Chondrocyte (in vitro differentiated cells): ENCODE measurements around the gene B3GAT2. TPM values are rescaled to one million over a fixed set of nuclear protein-coding genes. Genes with fewer than 3 reads are reported as not detected.
"Not testable (repeated sequence)": the region's sequence is repeated elsewhere in the genome, so short reads cannot be mapped to it uniquely, and the experiment has no call there.

Source experiments
- DNase-seq: peaks from one replicate; pipeline ENCODE4 v3.0.0; 2021; ENCODE audit warnings: mixed read lengths, low spot score
- H3K27ac Mint-ChIP-seq: one replicate; pipeline ENCODE4 v1.8.0; 2021; ENCODE audit warnings: mild to moderate bottlenecking, moderate library complexity, mixed read lengths; ENCODE audit not compliant: unreplicated experiment
- H3K27me3 Mint-ChIP-seq: 2 replicates; pipeline ENCODE4 v1.8.0; 2021; ENCODE audit warnings: low read depth, mixed read lengths
- H3K36me3 Mint-ChIP-seq: 2 replicates; pipeline ENCODE4 v1.8.0; 2021; ENCODE audit warnings: low read depth, mixed read lengths
- H3K4me1 Mint-ChIP-seq: 2 replicates; pipeline ENCODE4 v1.8.0; 2021; ENCODE audit warnings: low read depth, mild to moderate bottlenecking, mixed read lengths
- H3K4me3 Mint-ChIP-seq: one replicate; pipeline ENCODE4 v1.8.0; 2021; ENCODE audit warnings: mild to moderate bottlenecking, moderate library complexity, mixed read lengths; ENCODE audit not compliant: unreplicated experiment
- H3K9me3 Mint-ChIP-seq: 2 replicates; pipeline ENCODE4 v1.8.0; 2021; ENCODE audit warnings: low read depth, mixed read lengths
- CTCF ChIP-seq: fragments of 200-600 bp; sonication (generic); IDR thresholded peaks from 2 replicates; pipeline ENCODE4 v1.5.0; 2021; ENCODE audit warnings: antibody characterized with exemption, mild to moderate bottlenecking, moderate library complexity
- total RNA-seq: library from RNA; stranded (reverse); gene quantifications from 3 replicates; pipeline ENCODE4 v1.2.1, GENCODE V29; 2021

The B3GAT2 gene
- total RNA-seq, 1 donor from 2014 or later: 0.02 TPM

GRCh38 chr6:70954176-70954575 lies 2.7 kb downstream of the B3GAT2 start:
- no peaks in the 10 kb centered on the region for H3K9me3 Mint-ChIP-seq
- H3K4me3 Mint-ChIP-seq: no peak overlapping the region
- H3K4me1 Mint-ChIP-seq: peaks cover 10% of the 10 kb centered on the region
- no peak for DNase-seq
- H3K27me3 Mint-ChIP-seq: peaks cover 60% of the 10 kb centered on the region
- no peak for TF ChIP-seq CTCF
- peaks cover 2% of the 10 kb centered on the region for H3K36me3 Mint-ChIP-seq
- H3K27ac Mint-ChIP-seq: no peak overlapping the region

GRCh38 chr6:70952608-70953165 lies 4.2 kb downstream of the B3GAT2 start:
- H3K4me3 Mint-ChIP-seq: no peak overlapping the region
- no peak for TF ChIP-seq CTCF
- no peak overlapping the region for H3K27ac Mint-ChIP-seq
- H3K36me3 Mint-ChIP-seq: no peaks in the 10 kb centered on the region
- H3K4me1 Mint-ChIP-seq: peaks cover 10% of the 10 kb centered on the region
- no peaks in the 10 kb centered on the region for H3K9me3 Mint-ChIP-seq
- peaks cover 51% of the 10 kb centered on the region for H3K27me3 Mint-ChIP-seq
- DNase-seq: no peak

GRCh38 chr6:70944321-70944720 lies 12.5 kb downstream of the B3GAT2 start:
- not testable (repeated sequence) for H3K9me3 Mint-ChIP-seq, H3K27ac Mint-ChIP-seq, H3K36me3 Mint-ChIP-seq, H3K4me1 Mint-ChIP-seq, DNase-seq, H3K4me3 Mint-ChIP-seq
- H3K27me3 Mint-ChIP-seq: peaks cover 29% of the 10 kb centered on the region

GRCh38 chr6:70933853-70934252 lies 23.0 kb downstream of the B3GAT2 start:
- Mint-ChIP-seq H3K36me3 (no peaks in the 10 kb centered on the region), H3K27me3 (peaks cover 2% of the 10 kb centered on the region), H3K9me3 (no peaks in the 10 kb centered on the region), H3K4me1 (no peaks in the 10 kb centered on the region), H3K27ac (no peak overlapping the region), H3K4me3 (no peak overlapping the region)
- no peak for TF ChIP-seq CTCF
- DNase-seq: no peak

- Mint-ChIP-seq H3K9me3 (no peaks in the 10 kb centered on the region), H3K4me1 (no peaks in the 10 kb centered on the region)
Observed at GRCh38 chr6:70905742-70906141, 51.1 kb downstream of the B3GAT2 start.

More at GRCh38 chr6:70905742-70906141, 51.1 kb downstream of the B3GAT2 start:
- Mint-ChIP-seq H3K36me3 (no peaks in the 10 kb centered on the region), H3K4me3 (no peak overlapping the region), H3K27ac (no peak overlapping the region), H3K27me3 (peaks cover 12% of the 10 kb centered on the region)
- no peak for DNase-seq
- TF ChIP-seq CTCF: no peak
